Neural progenitor cell (in vitro differentiated cells): ENCODE data around the gene TMTC3. TPM values are rescaled to one million over a fixed set of nuclear protein-coding genes. Genes with fewer than 3 reads are reported as not detected.

Source experiments
- DNase-seq: peaks from one replicate; pipeline ENCODE4 v3.0.0-alpha.2; 2016; ENCODE audit warnings: low spot score
- H2AFZ ChIP-seq: fragments of 200-600 bp; sonication (generic); replicated peaks from 2 replicates; pipeline ENCODE4 v1.6.1; 2016; ENCODE audit warnings: antibody characterized with exemption
- H3F3A ChIP-seq: fragments of 200-600 bp; sonication (generic); 2 replicates; pipeline ENCODE4 v1.6.1; 2016; ENCODE audit warnings: antibody characterized with exemption, low read depth
- H3K27ac ChIP-seq: fragments of 200-600 bp; sonication (generic); 2 replicates; pipeline ENCODE4 v1.5.1; 2016; ENCODE audit warnings: mild to moderate bottlenecking
- H3K27me3 ChIP-seq: fragments of 200-600 bp; sonication (generic); 2 replicates; pipeline ENCODE4 v1.6.1; 2016; ENCODE audit warnings: mild to moderate bottlenecking, moderate library complexity
- H3K36me3 ChIP-seq: fragments of 200-600 bp; sonication (generic); 2 replicates; pipeline ENCODE4 v1.5.1; 2016
- H3K4me1 ChIP-seq: fragments of 200-600 bp; sonication (generic); 2 replicates; pipeline ENCODE4 v1.6.1; 2016; ENCODE audit warnings: mixed run types
- H3K4me2 ChIP-seq: fragments of 200-600 bp; sonication (generic); 2 replicates; pipeline ENCODE4 v1.6.1; 2016
- H3K4me3 ChIP-seq: fragments of 200-600 bp; sonication (generic); 2 replicates; pipeline ENCODE4 v1.5.1; 2016
- H3K79me2 ChIP-seq: fragments of 200-600 bp; sonication (generic); 2 replicates; pipeline ENCODE4 v1.6.1; 2016; ENCODE audit warnings: low read depth
- H3K9ac ChIP-seq: fragments of 200-600 bp; sonication (generic); 2 replicates; pipeline ENCODE4 v1.6.1; 2016
- H3K9me3 ChIP-seq: fragments of 200-600 bp; sonication (generic); 2 replicates; pipeline ENCODE4 v1.5.1; 2016; ENCODE audit warnings: low read depth
- H4K20me1 ChIP-seq: fragments of 200-600 bp; sonication (generic); 2 replicates; pipeline ENCODE4 v1.6.1; 2016; ENCODE audit warnings: low read depth
- H3K27ac Mint-ChIP-seq: 3 replicates; pipeline ENCODE4 v1.8.0; 2021; ENCODE audit warnings: mixed read lengths
- H3K27me3 Mint-ChIP-seq: 2 replicates; pipeline ENCODE4 v1.8.0; 2022; ENCODE audit warnings: low read depth, mild to moderate bottlenecking, inconsistent platforms, moderate library complexity, mixed read lengths; ENCODE audit not compliant: insufficient read depth
- H3K36me3 Mint-ChIP-seq: 3 replicates; pipeline ENCODE4 v1.8.0; 2021; ENCODE audit warnings: mixed read lengths
- H3K4me1 Mint-ChIP-seq: 3 replicates; pipeline ENCODE4 v1.8.0; 2021; ENCODE audit warnings: mixed read lengths
- H3K4me3 Mint-ChIP-seq: 3 replicates; pipeline ENCODE4 v1.8.0; 2021; ENCODE audit warnings: mild to moderate bottlenecking, moderate library complexity, mixed read lengths
- H3K9me3 Mint-ChIP-seq: 3 replicates; pipeline ENCODE4 v1.8.0; 2020; ENCODE audit warnings: mixed read lengths
- CTCF ChIP-seq: fragments of 200-600 bp; sonication (generic); IDR thresholded peaks from 2 replicates; pipeline ENCODE4 v1.5.1; 2017; ENCODE audit warnings: antibody characterized with exemption, mild to moderate bottlenecking
- EZH2 ChIP-seq: fragments of 200-600 bp; sonication (generic); IDR thresholded peaks from 2 replicates; pipeline ENCODE4 v1.6.1; 2017; ENCODE audit warnings: antibody characterized with exemption, mild to moderate bottlenecking, moderate library complexity
- EZH2phosphoT487 ChIP-seq: fragments of 200-600 bp; sonication (generic); IDR thresholded peaks from 2 replicates; pipeline ENCODE4 v1.6.1; 2017; ENCODE audit warnings: antibody characterized with exemption
- total RNA-seq: library from RNA; depleted of rRNA; stranded (reverse); fragments of >200 nt; gene quantifications from 2 replicates; pipeline ENCODE4 v1.2.3, GENCODE V29; 2015; ENCODE audit warnings: low replicate concordance

Gene TMTC3
- total RNA-seq, 1 donor from 2014 or later: 38.9 TPM

- Mint-ChIP-seq H3K27ac (no peak overlapping the region), H3K27me3 (no peaks in the 10 kb centered on the region), H3K36me3 (peaks cover 21% of the 10 kb centered on the region), H3K4me3 (no peak overlapping the region), H3K4me1 (no peaks in the 10 kb centered on the region), H3K9me3 (no peaks in the 10 kb centered on the region)
- H3K9ac ChIP-seq: no peak overlapping the region
- no peaks in the 10 kb centered on the region for H3F3A ChIP-seq
- no peak overlapping the region for H2AFZ ChIP-seq
- no peak overlapping the region for H3K4me3 ChIP-seq
- H3K27ac ChIP-seq: no peak overlapping the region
- TF ChIP-seq EZH2 (no peak), CTCF (no peak), EZH2phosphoT487 (no peak)
- no peaks in the 10 kb centered on the region for H3K36me3 ChIP-seq
- no peaks in the 10 kb centered on the region for H4K20me1 ChIP-seq
- no peak for DNase-seq
- peaks cover 5% of the 10 kb centered on the region for H3K9me3 ChIP-seq
- no peak overlapping the region for H3K4me2 ChIP-seq
- H3K4me1 ChIP-seq: no peaks in the 10 kb centered on the region
- H3K79me2 ChIP-seq: no peaks in the 10 kb centered on the region
- H3K27me3 ChIP-seq: no peaks in the 10 kb centered on the region
These were observed 42.1 kb downstream of the TMTC3 start for GRCh38 chr12:88184196-88184595.

- H3K27ac Mint-ChIP-seq: no peak overlapping the region
- DNase-seq: no peak
- no peak overlapping the region for H3K4me2 ChIP-seq
- no peaks in the 10 kb centered on the region for H3K27me3 ChIP-seq
- no peak overlapping the region for H3K4me3 ChIP-seq
- peaks cover 5% of the 10 kb centered on the region for H3K9me3 ChIP-seq
- no peaks in the 10 kb centered on the region for H3K36me3 ChIP-seq
- H3K9me3 Mint-ChIP-seq: no peaks in the 10 kb centered on the region
- H3K4me1 Mint-ChIP-seq: no peaks in the 10 kb centered on the region
- no peaks in the 10 kb centered on the region for H3K79me2 ChIP-seq
- TF ChIP-seq EZH2 (no peak), CTCF (no peak), EZH2phosphoT487 (no peak)
- H3K4me1 ChIP-seq: no peaks in the 10 kb centered on the region
- H3K9ac ChIP-seq: no peak overlapping the region
- H3K27ac ChIP-seq: no peak overlapping the region
- H4K20me1 ChIP-seq: no peaks in the 10 kb centered on the region
- peaks cover 17% of the 10 kb centered on the region for H3K36me3 Mint-ChIP-seq
- H2AFZ ChIP-seq: no peak overlapping the region
- no peaks in the 10 kb centered on the region for H3F3A ChIP-seq
- H3K27me3 Mint-ChIP-seq: no peaks in the 10 kb centered on the region
- H3K4me3 Mint-ChIP-seq: no peak overlapping the region
These were observed 43.2 kb downstream of the TMTC3 start for GRCh38 chr12:88185279-88185678.

DNA sequence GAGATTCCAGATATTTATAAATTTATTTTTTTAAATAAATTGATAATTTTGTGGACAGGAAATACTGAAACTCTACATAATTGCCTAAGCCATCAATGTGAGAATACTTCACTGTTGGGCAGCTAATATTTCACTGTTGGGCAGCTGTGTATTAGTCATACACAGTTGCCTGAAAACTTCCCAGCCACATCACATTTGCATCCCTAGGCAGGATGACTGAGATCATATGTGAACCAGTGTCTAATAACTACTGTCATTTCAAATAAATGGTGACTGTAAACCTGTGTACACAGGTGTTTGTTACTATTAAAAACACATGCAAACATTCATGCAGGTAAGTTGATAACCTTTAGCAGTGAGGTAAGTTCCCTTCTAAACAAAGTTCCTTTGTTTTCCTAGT is 43.9 kb downstream of the TMTC3 start:
- H3K36me3 Mint-ChIP-seq: peaks cover 17% of the 10 kb centered on the region
- H3K79me2 ChIP-seq: no peaks in the 10 kb centered on the region
- H3K4me2 ChIP-seq: no peak overlapping the region
- no peaks in the 10 kb centered on the region for H3K27me3 Mint-ChIP-seq
- no peaks in the 10 kb centered on the region for H3K4me1 ChIP-seq
- no peak overlapping the region for H3K4me3 ChIP-seq
- no peaks in the 10 kb centered on the region for H4K20me1 ChIP-seq
- H3K27ac ChIP-seq: no peak overlapping the region
- no peaks in the 10 kb centered on the region for H3K36me3 ChIP-seq
- no peak overlapping the region for H3K27ac Mint-ChIP-seq
- peaks cover 5% of the 10 kb centered on the region for H3K9me3 ChIP-seq
- H2AFZ ChIP-seq: no peak overlapping the region
- DNase-seq: no peak
- no peaks in the 10 kb centered on the region for H3K4me1 Mint-ChIP-seq
- TF ChIP-seq EZH2: no peak
- TF ChIP-seq EZH2phosphoT487: no peak
- TF ChIP-seq CTCF: no peak
- no peaks in the 10 kb centered on the region for H3K9me3 Mint-ChIP-seq
- H3K9ac ChIP-seq: no peak overlapping the region
- no peaks in the 10 kb centered on the region for H3F3A ChIP-seq
- no peak overlapping the region for H3K4me3 Mint-ChIP-seq
- no peaks in the 10 kb centered on the region for H3K27me3 ChIP-seq

DNA sequence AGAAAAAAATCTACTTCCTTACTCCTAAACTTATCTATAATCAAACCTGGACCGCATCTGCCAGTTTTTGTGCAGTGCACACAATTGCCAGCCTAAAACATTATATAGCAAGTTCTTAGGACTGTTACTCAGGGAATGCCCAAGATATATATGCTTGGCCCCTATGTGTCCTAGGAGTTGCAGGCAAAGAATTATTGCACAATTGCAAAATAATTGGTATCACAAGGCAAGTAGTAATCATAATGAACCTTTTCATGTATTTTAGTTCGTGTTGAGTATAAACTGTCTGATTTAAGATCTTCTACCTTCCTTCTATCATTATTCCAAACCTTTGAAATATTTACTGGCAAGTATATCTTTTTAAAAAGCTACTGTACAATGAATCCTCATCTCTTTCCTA is 45.5 kb downstream of the TMTC3 start:
- Mint-ChIP-seq H3K27ac (no peak overlapping the region), H3K36me3 (peaks cover 12% of the 10 kb centered on the region)
- no peak for TF ChIP-seq CTCF
- TF ChIP-seq EZH2phosphoT487: no peak
- TF ChIP-seq EZH2: no peak

More for the DNA sequence above, 45.5 kb downstream of the TMTC3 start:
- Mint-ChIP-seq H3K9me3 (no peaks in the 10 kb centered on the region), H3K4me1 (no peaks in the 10 kb centered on the region), H3K27me3 (no peaks in the 10 kb centered on the region), H3K4me3 (no peak overlapping the region)
- Histone ChIP-seq H3K27ac (no peak overlapping the region), H3K9ac (no peak overlapping the region), H2AFZ (no peak overlapping the region), H3K36me3 (no peaks in the 10 kb centered on the region), H3K4me3 (no peak overlapping the region), H3K4me1 (no peaks in the 10 kb centered on the region), H3K27me3 (no peaks in the 10 kb centered on the region), H3K9me3 (peaks cover 5% of the 10 kb centered on the region), H3K4me2 (no peak overlapping the region), H4K20me1 (no peaks in the 10 kb centered on the region), H3F3A (no peaks in the 10 kb centered on the region), H3K79me2 (no peaks in the 10 kb centered on the region)
- DNase-seq: no peak
